Sigmoid colon (tissue), 7 donors: ENCODE results near the gene AUTS2. TPM values are rescaled to one million over a fixed set of nuclear protein-coding genes. Genes with fewer than 3 reads are reported as not detected.

Experiments
- DNase-seq: peaks from one replicate; pipeline ENCODE4 v3.0.0-alpha.2; 2019
- H3K27ac ChIP-seq, 4 donors: fragments of 200-600 bp; sonication (generic); one replicate each; pipeline ENCODE4 v1.5.1; 2016 to 2019; ENCODE audit warnings: mild to moderate bottlenecking in 1 of 4
- H3K27me3 ChIP-seq, 3 donors: fragments of 200-600 bp; sonication (generic); one replicate each; pipeline ENCODE4 v1.5.1; 2019; ENCODE audit warnings: mild to moderate bottlenecking in 1 of 3
- H3K36me3 ChIP-seq, 4 donors: fragments of 200-600 bp; sonication (generic); one replicate each; pipeline ENCODE4 v1.5.1; 2016 to 2019
- H3K4me1 ChIP-seq, 4 donors: fragments of 200-600 bp; sonication (generic); one replicate each; pipeline ENCODE4 v1.5.1; 2017 to 2019
- H3K4me3 ChIP-seq, 4 donors: fragments of 200-600 bp; sonication (generic); one replicate each; pipeline ENCODE4 v1.5.1; 2017 to 2019; ENCODE audit warnings: mild to moderate bottlenecking in 2 of 4, moderate library complexity in 1 of 4
- H3K9me3 ChIP-seq, 4 donors: fragments of 200-600 bp in 3 of 4; sonication (generic) in 3 of 4; one replicate each; pipeline versions ENCODE4 v1.5.1 to v1.6.1; 2013 to 2019
- EP300 ChIP-seq, 4 donors: sonication (generic); formaldehyde crosslinking; IDR thresholded peaks; one replicate each; pipeline ENCODE4 v1.6.1; 2017; ENCODE audit warnings: antibody characterized with exemption in 4 of 4
- POLR2A ChIP-seq, 2 donors: fragments of 450-650 bp; IDR thresholded peaks; one replicate each; pipeline ENCODE4 v1.6.1; 2016; ENCODE audit warnings: antibody characterized with exemption in 2 of 2, mild to moderate bottlenecking in 2 of 2, moderate library complexity in 2 of 2
- POLR2AphosphoS5 ChIP-seq, 4 donors: sonication (generic); formaldehyde crosslinking; IDR thresholded peaks; one replicate each; pipeline ENCODE4 v1.6.1; 2017; ENCODE audit warnings: antibody characterized with exemption in 4 of 4
- WGBS, 2 donors: extraction: QIAGEN DNeasy Blood & Tissue Kit; methylation state at CpG; one replicate each; pipeline ENCODE4 v1.1.7; 2013; 5-methylcytosine and 5-hydroxymethylcytosine counted together
- intact Hi-C: fragments of 100-400 bp; cut with DNase I; formaldehyde crosslinking; loops from one replicate; pipeline ENCODE4 v1.15.1; 2023
- polyA plus RNA-seq, 3 donors: library from polyadenylated mRNA; stranded (reverse); fragments of 200-250 nt; gene quantifications; one replicate each; pipeline ENCODE4 v1.2.3, GENCODE V29; 2013
- total RNA-seq, 4 donors: library from RNA; depleted of rRNA; stranded (reverse); fragments of >200 nt; gene quantifications; one replicate each; pipeline ENCODE4 v1.1.0, GENCODE V29; 2016
- TF ChIP-seq, protein P1 (sequence below), 4 experiments: fragments of 450-650 bp in 3 of 4; fragments of 200-600 bp in 1 of 4; IDR thresholded peaks; one replicate each; pipeline ENCODE4 v1.5.1; 2016 to 2019; ENCODE audit warnings: antibody characterized with exemption in 4 of 4, mild to moderate bottlenecking in 3 of 4, moderate library complexity in 2 of 4
- donor health status: healthy with polysubstance abuse.
- donor health status: Bipolar disorder and iron deficiency.
- donor health status: healthy.

Gene AUTS2
- total and polyA plus RNA-seq, 7 donors: 3.6 to 55.7 (median 25.5) TPM

DNA sequence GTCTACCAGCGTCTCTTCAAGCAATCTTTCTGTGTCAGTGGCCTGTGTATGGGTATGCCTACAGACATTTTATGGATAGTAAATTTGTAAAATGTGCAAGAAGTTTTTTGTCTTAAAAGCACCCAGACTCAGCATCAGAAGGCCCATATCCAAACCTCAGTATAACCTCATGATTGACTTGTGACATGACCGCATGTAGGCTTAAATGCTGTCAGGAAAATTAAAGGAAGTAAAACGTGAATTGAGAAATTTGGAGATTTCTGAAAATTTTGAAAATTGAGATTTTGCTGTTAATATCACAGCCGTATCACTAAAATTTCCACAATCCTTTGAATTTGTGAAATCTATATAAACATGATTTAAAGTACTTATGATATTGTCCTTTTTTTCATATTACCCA lies 410.2 kb downstream of the AUTS2 start:
- no peak for DNase-seq
- WGBS, 2 donors: 72 to 90% methylated on average over 4 of the region's 4 CpGs
- intact Hi-C loops: no loop called here
- Histone ChIP-seq H3K27me3 (no peaks in the 10 kb centered on the region), H3K4me1 (peaks cover 0 to 12% (median 9%) of the 10 kb centered on the region in 4 donors), H3K36me3 (no peaks in the 10 kb centered on the region), H3K27ac (no peak overlapping the region), H3K9me3 (no peaks in the 10 kb centered on the region), H3K4me3 (no peak overlapping the region)
- no peak for TF ChIP-seq POLR2AphosphoS5 (IDR thresholded peaks at IDR 0.05)
- TF ChIP-seq, protein P1, sequence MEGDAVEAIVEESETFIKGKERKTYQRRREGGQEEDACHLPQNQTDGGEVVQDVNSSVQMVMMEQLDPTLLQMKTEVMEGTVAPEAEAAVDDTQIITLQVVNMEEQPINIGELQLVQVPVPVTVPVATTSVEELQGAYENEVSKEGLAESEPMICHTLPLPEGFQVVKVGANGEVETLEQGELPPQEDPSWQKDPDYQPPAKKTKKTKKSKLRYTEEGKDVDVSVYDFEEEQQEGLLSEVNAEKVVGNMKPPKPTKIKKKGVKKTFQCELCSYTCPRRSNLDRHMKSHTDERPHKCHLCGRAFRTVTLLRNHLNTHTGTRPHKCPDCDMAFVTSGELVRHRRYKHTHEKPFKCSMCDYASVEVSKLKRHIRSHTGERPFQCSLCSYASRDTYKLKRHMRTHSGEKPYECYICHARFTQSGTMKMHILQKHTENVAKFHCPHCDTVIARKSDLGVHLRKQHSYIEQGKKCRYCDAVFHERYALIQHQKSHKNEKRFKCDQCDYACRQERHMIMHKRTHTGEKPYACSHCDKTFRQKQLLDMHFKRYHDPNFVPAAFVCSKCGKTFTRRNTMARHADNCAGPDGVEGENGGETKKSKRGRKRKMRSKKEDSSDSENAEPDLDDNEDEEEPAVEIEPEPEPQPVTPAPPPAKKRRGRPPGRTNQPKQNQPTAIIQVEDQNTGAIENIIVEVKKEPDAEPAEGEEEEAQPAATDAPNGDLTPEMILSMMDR (IDR thresholded peaks at IDR 0.05): no peak
- no peak for TF ChIP-seq EP300 (IDR thresholded peaks at IDR 0.05)
- no peak for TF ChIP-seq POLR2A (IDR thresholded peaks at IDR 0.05)

DNA sequence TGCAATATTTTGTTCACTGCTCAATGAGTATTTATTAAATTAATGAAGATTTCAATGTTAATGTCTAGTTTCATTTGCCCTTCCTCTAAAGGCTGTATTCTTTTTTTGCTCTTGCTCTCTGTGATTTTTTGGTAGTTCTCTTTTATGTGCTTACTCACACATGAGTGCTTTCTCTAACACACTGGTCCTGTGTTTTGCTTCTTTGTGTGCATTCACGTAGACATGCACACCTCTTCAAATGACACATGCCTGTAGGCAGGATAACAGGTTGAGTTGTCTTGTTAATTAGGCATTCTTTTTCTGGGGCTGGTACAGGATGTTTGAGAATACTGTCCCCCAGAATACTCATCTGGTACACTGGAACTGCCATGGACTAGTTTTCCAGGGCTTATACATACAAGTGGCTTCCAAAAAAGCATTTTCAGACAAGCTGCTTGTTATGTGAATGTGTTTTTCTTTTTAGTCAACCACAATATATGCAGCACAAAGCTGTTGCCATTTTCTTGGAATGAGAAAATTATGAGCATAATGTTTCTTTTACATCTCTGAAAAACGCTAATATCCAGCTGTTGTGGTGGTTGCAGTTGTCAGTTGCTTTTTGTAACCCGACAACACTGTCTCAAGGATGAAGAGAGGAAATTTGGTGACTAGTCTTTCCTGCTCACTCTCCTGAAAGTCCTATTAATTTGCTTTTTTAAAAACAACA lies 416.4 kb downstream of the AUTS2 start:
- Histone ChIP-seq H3K4me1 (peaks cover 0 to 15% (median 6%) of the 10 kb centered on the region in 4 donors), H3K36me3 (no peaks in the 10 kb centered on the region), H3K4me3 (no peak overlapping the region), H3K9me3 (no peaks in the 10 kb centered on the region), H3K27me3 (no peaks in the 10 kb centered on the region), H3K27ac (no peak overlapping the region)
- TF ChIP-seq POLR2AphosphoS5 (IDR thresholded peaks at IDR 0.05): no peak
- TF ChIP-seq POLR2A (IDR thresholded peaks at IDR 0.05): no peak
- TF ChIP-seq, protein P1 (IDR thresholded peaks at IDR 0.05): no peak
- TF ChIP-seq EP300 (IDR thresholded peaks at IDR 0.05): no peak
- 50 to 66% methylated on average over 3 of the region's 3 CpGs for WGBS, 2 donors
- intact Hi-C loops: no loop called here
- DNase-seq: no peak

DNA sequence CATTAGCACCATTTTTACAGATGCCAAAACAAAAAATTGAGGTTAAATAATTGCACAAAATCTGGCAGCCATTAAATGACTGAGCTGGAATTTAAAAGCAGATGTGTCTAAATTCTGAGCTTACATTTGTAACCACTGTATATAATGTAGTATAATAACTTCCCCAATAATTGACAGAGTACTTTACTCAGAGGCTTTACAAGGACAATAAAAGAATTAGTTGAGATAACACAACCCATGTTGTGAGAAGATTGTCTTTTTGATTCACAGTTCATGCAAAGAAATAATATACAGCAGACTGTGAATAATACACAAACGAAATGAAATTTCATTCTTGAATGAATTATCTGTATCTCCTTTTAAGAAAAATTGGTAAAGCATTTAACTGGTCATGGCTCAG lies 417.1 kb downstream of the AUTS2 start:
- WGBS, 2 donors: 17 to 66% methylated on average over 1 of the region's 1 CpG
- H3K27me3 ChIP-seq: no peaks in the 10 kb centered on the region
- no peak for TF ChIP-seq POLR2AphosphoS5 (IDR thresholded peaks at IDR 0.05)
- TF ChIP-seq POLR2A (IDR thresholded peaks at IDR 0.05): no peak
- no peak for TF ChIP-seq EP300 (IDR thresholded peaks at IDR 0.05)
- intact Hi-C loops: no loop called here
- H3K36me3 ChIP-seq: no peaks in the 10 kb centered on the region
- H3K4me3 ChIP-seq: no peak overlapping the region
- H3K4me1 ChIP-seq: peaks cover 0 to 15% (median 6%) of the 10 kb centered on the region in 4 donors
- no peak for DNase-seq
- no peak overlapping the region for H3K27ac ChIP-seq
- H3K9me3 ChIP-seq: no peaks in the 10 kb centered on the region

DNA sequence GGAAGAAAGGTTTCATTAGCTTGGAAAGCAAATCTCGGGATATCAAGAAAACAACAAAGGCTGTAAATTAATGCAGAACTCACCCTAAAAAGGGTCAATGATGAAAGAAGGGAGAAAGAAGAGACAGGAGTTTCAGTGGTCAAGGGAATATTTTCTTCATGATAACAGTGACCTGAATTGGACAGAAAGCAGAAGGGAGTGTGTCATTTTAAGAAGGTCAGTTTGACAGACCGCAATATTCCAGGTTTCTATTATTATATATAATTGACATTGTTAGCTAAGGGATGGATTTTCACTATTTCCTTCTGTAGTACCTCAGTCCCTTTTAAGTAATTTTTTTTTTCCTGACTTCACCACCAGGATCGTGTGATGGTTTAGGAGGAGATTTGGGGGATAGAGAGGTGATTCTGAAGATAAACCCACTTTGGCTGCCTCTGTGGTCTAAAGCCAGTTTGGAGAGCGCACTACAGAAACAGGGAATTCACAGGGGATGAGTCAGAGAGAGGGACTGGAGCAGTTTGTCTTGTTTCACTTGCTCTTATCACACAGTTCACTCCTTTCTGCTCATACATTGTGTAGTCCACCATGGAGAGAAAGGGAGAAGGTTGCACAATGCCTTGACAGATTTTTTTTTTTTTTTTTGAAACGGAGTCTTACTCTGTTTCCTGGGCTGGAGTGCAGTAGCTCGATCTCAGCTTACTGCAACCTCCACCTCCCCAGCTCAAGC lies 417.9 kb downstream of the AUTS2 start:
- intact Hi-C loops: no loop called here
- H3K27me3 ChIP-seq: no peaks in the 10 kb centered on the region
- peak overlapping the region in 1 of 4 donors; percentile 26 for H3K27ac ChIP-seq
- TF ChIP-seq EP300 (IDR thresholded peaks at IDR 0.05) (no peak), POLR2AphosphoS5 (IDR thresholded peaks at IDR 0.05) (no peak)
- H3K36me3 ChIP-seq: no peaks in the 10 kb centered on the region
- DNase-seq: no peak
- H3K9me3 ChIP-seq: no peaks in the 10 kb centered on the region
- peaks cover 0 to 15% (median 6%) of the 10 kb centered on the region in 4 donors for H3K4me1 ChIP-seq
- WGBS, 2 donors: 69 to 76% methylated on average over 6 of the region's 6 CpGs
- no peak overlapping the region for H3K4me3 ChIP-seq

DNA sequence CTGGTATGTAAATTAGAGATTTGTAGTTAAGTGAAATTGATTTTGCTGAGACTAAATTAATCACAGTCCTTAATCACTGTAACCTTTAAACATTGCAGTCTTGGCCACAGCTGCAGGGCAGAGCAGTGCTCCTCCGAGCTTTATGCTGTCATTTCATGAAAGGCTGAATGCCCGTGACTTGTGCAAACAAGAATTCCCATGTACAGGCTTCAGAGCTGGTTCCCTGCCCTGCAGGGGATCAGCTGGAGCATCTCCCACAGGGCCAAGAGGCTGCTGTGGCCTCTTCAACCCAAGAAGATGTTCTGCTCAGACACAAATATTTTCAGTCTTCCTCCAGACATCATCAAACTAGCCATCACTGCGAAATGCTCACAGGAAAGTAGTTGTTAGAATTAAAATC lies 419.1 kb downstream of the AUTS2 start:
- H3K4me1 ChIP-seq: peaks cover 0 to 15% (median 6%) of the 10 kb centered on the region in 4 donors
- no peaks in the 10 kb centered on the region for H3K36me3 ChIP-seq
- H3K27ac ChIP-seq: no peak overlapping the region
- TF ChIP-seq EP300 (IDR thresholded peaks at IDR 0.05) (no peak), POLR2A (IDR thresholded peaks at IDR 0.05) (no peak), POLR2AphosphoS5 (IDR thresholded peaks at IDR 0.05) (no peak)
- TF ChIP-seq, protein P1 (IDR thresholded peaks at IDR 0.05): no peak
- intact Hi-C loops: no loop called here
- no peak for DNase-seq
- 46 to 70% methylated on average over 3 of the region's 3 CpGs for WGBS, 2 donors
- no peak overlapping the region for H3K4me3 ChIP-seq
- no peaks in the 10 kb centered on the region for H3K9me3 ChIP-seq
- H3K27me3 ChIP-seq: no peaks in the 10 kb centered on the region
